Retinal pigment epithelial cell (primary cell): Measurements from ENCODE around the gene SP3.

Source experiments
- DNase-seq: peaks from one replicate; pipeline ENCODE4 v3.0.0-alpha.2; 2010; ENCODE audit warnings: low read depth
- H3K4me3 ChIP-seq: 2 replicates; pipeline ENCODE4 v1.5.1; 2011; ENCODE audit warnings: mild to moderate bottlenecking, low read length, control low read depth, moderate library complexity
- TF ChIP-seq, protein P1 (sequence below): conservative IDR thresholded peaks from 2 replicates; pipeline ENCODE4 v1.5.1; 2011; ENCODE audit warnings: low read depth, low read length, control low read depth, inconsistent platforms

SP3 gene

DNA sequence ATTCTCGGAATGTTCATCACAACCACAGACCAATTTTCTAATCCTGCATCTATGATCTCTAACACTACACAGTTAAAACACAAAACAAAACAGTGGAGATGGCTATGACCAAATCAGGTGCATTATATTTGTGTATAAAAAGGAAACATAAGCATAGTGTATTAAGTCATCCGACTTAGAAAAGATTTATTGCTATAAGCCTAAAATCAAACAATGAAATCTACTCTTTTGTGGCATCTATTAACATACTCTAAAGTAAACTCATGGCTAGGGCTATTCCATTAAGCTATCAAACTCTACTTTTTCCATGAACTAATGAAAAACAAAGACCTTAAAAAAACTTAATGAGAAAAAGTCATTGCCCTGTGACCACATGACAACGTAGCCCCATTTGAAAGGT, 8.7 kb downstream of the SP3 start:
- DNase-seq: no peak
- H3K4me3 ChIP-seq: no peak overlapping the region
- TF ChIP-seq, protein P1, sequence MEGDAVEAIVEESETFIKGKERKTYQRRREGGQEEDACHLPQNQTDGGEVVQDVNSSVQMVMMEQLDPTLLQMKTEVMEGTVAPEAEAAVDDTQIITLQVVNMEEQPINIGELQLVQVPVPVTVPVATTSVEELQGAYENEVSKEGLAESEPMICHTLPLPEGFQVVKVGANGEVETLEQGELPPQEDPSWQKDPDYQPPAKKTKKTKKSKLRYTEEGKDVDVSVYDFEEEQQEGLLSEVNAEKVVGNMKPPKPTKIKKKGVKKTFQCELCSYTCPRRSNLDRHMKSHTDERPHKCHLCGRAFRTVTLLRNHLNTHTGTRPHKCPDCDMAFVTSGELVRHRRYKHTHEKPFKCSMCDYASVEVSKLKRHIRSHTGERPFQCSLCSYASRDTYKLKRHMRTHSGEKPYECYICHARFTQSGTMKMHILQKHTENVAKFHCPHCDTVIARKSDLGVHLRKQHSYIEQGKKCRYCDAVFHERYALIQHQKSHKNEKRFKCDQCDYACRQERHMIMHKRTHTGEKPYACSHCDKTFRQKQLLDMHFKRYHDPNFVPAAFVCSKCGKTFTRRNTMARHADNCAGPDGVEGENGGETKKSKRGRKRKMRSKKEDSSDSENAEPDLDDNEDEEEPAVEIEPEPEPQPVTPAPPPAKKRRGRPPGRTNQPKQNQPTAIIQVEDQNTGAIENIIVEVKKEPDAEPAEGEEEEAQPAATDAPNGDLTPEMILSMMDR: no peak

DNA sequence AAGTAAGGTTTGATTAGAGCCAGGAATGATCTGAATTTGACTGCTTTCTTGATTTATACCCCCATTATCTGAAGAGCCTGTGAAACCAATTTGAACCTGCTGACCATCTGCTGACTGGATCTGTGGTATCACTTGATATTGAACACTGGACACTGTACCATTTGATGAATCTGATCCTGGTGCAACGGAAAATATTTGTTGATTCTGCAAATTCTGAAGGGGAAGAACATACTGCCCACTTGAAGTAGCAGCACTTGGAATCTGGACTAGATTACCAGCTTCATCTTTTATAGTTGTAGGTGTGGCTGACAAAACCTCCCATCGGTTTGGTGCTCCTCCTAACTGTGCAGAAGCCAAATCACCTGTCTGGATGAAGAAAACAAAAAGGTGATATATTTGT, 9.3 kb downstream of the SP3 start:
- no peak overlapping the region for H3K4me3 ChIP-seq
- TF ChIP-seq, protein P1: no peak
- no peak for DNase-seq

DNA sequence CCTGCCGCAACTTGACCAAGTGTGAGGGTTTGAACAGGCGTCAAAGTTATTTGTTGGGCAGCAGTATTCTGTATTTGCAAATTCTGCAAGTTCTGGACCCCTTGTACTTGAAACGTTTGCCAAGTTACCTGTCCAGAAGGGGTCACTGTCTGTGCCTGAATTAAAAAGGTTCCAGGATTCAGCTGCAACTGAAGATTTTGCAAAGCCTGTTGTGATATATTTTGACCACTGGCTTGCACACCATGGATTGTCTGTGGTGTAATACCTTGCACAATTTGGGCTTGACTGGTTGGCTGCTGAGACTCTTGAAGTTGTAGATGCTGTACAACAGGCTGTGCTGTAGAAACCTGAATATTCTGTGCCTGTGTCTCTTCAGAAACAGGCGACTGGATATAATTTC, 10.2 kb downstream of the SP3 start:
- TF ChIP-seq, protein P1: no peak
- no peak overlapping the region for H3K4me3 ChIP-seq
- DNase-seq: no peak

DNA sequence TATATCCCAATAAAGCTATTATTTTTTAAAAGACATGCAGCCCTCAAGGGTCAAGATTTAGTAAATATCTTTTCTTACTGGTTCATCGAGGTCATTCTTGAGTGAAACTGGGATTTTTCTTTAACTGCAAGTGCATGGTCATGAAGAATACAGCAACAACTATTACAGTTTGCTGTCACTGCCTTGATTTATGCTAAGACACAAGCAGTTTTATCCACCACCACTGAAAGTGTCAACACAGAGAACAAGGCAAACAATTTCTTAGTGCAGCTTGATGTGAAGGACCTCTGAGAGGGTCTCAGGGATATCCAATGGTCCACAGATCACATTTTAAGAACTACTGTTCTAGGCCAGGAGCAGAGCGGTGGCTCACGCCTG, 12.1 kb downstream of the SP3 start:
- no peak for DNase-seq
- H3K4me3 ChIP-seq: no peak overlapping the region
- TF ChIP-seq, protein P1: no peak

DNA sequence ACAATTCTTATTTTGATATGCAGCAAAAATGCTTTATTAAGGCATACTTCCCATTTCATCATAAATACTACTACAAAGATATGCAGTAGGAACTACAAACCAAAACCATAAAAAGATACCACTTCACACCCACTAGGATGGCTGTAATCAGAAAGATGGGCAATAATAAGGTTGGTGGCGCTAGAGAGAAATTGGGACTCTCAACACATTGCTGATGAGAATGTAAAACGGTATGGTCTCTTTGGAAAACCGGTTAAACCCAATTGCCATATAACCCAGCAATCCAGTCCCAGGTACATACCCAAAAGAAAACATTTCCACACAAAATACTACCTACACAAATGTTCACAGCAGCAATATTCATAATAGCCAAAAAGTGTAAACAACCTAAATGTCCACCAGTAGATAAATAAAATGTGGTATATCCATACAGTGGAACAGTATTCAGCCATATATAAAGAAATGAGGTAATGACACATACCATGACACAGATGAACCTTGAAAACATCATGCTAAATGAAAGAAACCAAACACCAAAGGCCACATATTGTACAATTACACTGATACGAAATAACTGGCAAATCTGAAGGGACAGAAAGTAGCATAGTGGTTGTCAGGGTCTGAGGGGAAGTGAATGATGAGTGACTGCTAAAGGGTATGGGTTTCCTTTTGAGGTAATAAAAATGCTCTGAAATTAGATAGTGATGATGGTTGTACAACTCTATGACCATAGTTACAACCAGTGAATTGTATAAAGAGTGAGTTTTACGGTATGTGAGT, 12.7 kb downstream of the SP3 start:
- no peak for DNase-seq
- no peak overlapping the region for H3K4me3 ChIP-seq
- TF ChIP-seq, protein P1: no peak

DNA sequence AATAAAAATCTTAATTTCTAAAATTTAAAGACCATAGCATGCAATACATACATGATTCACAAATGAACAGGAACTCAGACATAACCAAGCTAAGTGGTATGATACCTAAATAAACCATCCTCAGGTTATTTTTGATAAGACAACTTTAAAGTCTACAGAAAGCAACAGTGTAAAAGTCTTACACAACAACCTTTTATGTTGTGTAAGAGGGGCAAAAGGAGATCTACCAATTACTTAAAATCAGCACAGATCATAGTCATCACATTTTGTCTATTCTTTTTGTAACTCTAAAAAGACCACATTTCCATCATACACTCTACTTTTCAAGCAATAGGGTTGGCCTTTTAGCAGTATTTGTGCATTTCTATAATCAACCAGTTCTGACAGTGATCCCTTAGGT, 16.3 kb downstream of the SP3 start:
- TF ChIP-seq, protein P1: no peak
- no peak overlapping the region for H3K4me3 ChIP-seq
- DNase-seq: no peak

DNA sequence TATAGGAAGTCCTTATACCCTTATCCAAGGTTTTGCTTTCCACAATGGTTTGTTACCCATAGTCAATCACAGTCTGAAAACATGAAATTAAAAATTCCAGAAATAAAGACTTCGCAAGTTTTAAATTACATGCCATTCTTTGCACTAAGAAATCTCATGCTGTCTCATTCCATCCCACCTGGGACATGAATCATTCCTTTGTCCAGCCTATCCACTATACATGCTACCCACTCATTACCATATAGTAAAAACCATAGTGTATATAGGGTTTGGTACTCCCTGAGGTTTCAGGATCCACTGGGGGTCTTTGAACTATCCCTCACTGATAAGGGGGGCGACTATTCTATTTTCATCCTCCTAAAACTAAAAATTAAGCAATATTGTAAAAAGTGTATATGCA, 17.0 kb downstream of the SP3 start:
- DNase-seq: no peak
- H3K4me3 ChIP-seq: no peak overlapping the region
- TF ChIP-seq, protein P1: no peak
